Body of pancreas (tissue), 4 donors: ENCODE data around the gene PUS3.

Source experiments
- POLR2A ChIP-seq, 3 donors: fragments of 450-650 bp; IDR thresholded peaks; one replicate each; pipeline ENCODE4 v1.6.1; 2016; ENCODE audit warnings: antibody characterized with exemption in 3 of 3, mild to moderate bottlenecking in 2 of 3
- TF ChIP-seq, protein P1 (sequence below), 7 experiments: fragments of 450-650 bp in 4 of 7; fragments of 200-600 bp in 3 of 7; sonication (generic) in 3 of 7; IDR thresholded peaks; one replicate each; pipeline ENCODE4 v1.5.1; 2016 to 2019; ENCODE audit warnings: antibody characterized with exemption in 7 of 7

DNA sequence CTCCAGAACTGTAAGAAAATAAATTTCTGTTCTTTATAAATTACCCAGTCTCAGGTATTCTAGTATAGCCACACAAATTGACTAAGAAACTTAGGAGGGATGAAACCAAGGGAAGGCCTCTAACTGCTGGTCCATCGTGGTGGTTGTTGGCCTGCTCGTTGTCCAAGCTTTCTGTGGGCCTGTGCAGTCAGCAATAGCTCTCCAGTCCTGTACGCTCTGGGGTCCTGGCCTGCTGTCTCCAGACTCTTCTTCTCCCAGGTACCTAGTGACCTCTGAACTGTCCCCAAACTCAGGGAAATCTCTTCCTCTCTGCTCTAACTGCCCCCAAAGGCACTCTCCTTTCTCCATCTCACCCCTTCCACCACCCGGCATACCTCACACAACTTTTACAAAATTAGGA lies 37.1 kb upstream of the PUS3 start:
- TF ChIP-seq, protein P1, sequence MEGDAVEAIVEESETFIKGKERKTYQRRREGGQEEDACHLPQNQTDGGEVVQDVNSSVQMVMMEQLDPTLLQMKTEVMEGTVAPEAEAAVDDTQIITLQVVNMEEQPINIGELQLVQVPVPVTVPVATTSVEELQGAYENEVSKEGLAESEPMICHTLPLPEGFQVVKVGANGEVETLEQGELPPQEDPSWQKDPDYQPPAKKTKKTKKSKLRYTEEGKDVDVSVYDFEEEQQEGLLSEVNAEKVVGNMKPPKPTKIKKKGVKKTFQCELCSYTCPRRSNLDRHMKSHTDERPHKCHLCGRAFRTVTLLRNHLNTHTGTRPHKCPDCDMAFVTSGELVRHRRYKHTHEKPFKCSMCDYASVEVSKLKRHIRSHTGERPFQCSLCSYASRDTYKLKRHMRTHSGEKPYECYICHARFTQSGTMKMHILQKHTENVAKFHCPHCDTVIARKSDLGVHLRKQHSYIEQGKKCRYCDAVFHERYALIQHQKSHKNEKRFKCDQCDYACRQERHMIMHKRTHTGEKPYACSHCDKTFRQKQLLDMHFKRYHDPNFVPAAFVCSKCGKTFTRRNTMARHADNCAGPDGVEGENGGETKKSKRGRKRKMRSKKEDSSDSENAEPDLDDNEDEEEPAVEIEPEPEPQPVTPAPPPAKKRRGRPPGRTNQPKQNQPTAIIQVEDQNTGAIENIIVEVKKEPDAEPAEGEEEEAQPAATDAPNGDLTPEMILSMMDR (IDR thresholded peaks at IDR 0.05), result no peak
- TF ChIP-seq POLR2A (IDR thresholded peaks at IDR 0.05), result no peak
